Rectal smooth muscle tissue (tissue), 1 donor: ENCODE data around the gene AP1B1.

Experiments used
- H3K27ac ChIP-seq: one replicate; pipeline ENCODE4 v1.7.0; 2013; ENCODE audit warnings: low read depth, low read length, inconsistent platforms
- H3K27me3 ChIP-seq: one replicate; pipeline ENCODE4 v1.7.0; 2013; ENCODE audit warnings: low read length; ENCODE audit not compliant: control insufficient read depth, insufficient read depth
- H3K36me3 ChIP-seq: one replicate; pipeline ENCODE4 v1.7.0; 2013; ENCODE audit warnings: low read length; ENCODE audit not compliant: control insufficient read depth, insufficient read depth
- H3K4me1 ChIP-seq: one replicate; pipeline ENCODE4 v1.7.0; 2013; ENCODE audit warnings: low read length; ENCODE audit not compliant: control insufficient read depth, insufficient read depth
- H3K4me3 ChIP-seq: one replicate; pipeline ENCODE4 v1.7.0; 2013; ENCODE audit warnings: low read length
- H3K9ac ChIP-seq: one replicate; pipeline ENCODE4 v1.7.0; 2013; ENCODE audit warnings: low read length

The AP1B1 gene

DNA sequence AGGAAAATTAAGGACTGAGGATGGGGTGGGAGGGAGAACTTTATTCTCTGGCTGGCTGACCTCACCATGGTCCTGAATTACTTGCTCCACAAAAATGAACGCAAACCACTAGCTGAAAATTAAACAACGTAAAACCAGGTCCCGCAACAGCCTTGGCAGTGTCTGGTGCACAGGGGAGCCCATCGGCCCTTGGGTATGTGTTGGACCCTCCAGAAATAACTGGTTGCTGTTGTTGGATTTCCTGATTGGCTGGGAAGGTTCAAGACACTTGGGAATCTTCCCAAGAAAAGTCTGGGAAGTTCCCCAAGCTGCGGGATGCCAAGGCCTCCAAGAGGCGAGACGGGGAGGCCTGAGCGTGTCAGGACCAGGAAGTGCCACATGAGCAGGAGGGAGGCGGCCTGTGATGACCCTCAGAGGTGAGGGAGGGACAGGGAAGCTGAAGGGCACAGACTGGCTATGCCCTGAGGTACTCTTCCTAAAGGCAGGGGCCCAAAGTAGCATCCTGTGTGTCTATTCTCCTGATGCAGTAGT is 62.5 kb downstream of the AP1B1 start:
- Histone ChIP-seq H3K27me3 (no peaks in the 10 kb centered on the region), H3K4me1 (no peaks in the 10 kb centered on the region), H3K4me3 (no peak overlapping the region), H3K36me3 (peaks cover 13% of the 10 kb centered on the region), H3K9ac (no peak overlapping the region), H3K27ac (no peak overlapping the region)

DNA sequence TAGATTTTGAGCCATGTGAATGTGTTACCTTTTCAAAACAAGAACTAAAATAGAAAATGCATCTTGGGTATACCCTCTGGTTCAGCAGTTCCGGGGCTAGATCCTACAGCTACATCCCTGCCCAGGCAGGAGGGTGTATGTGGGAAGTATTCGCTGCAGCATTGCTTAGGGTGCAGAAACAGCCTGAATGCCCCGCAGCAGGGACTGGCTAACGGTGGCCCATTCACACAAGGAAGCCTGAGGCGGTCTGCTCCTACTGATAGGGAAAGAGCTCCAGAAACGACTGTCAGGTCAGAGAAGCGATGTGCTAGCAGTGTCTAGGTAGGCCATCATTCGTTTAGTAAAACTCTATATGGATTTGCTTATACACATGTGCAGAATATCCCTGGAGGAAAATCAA is 63.0 kb downstream of the AP1B1 start:
- Histone ChIP-seq H3K4me3 (no peak overlapping the region), H3K9ac (no peak overlapping the region), H3K27ac (no peak overlapping the region)

GRCh38 chr22:29323641-29324040 is 64.7 kb downstream of the AP1B1 start:
- no peak overlapping the region for H3K9ac ChIP-seq
- no peak overlapping the region for H3K27ac ChIP-seq
- H3K4me1 ChIP-seq: no peaks in the 10 kb centered on the region
- no peak overlapping the region for H3K4me3 ChIP-seq
- no peaks in the 10 kb centered on the region for H3K27me3 ChIP-seq
- peaks cover 4% of the 10 kb centered on the region for H3K36me3 ChIP-seq

More for the DNA sequence above, 63.0 kb downstream of the AP1B1 start:
- H3K27me3 ChIP-seq: no peaks in the 10 kb centered on the region
- no peaks in the 10 kb centered on the region for H3K4me1 ChIP-seq
- H3K36me3 ChIP-seq: peaks cover 13% of the 10 kb centered on the region

DNA sequence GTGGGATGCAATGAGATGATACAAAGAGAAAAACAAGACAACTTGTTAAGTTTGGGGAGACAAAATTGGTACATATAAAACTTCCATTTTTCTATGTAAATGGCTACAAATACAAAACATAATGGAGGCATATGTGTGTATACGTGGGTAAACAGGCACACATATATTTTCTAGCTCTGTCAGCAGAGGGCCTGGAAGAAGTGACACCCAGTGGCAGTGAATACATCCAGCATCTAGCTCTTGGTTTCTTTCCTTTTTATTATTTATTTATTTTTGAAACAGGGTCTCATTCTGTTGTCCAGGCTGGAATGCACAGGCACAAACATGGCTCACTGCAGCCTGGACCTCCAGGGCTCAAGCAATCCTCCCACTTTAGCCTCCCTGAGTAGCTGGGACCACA is 67.8 kb downstream of the AP1B1 start:
- H3K27me3 ChIP-seq: peaks cover 13% of the 10 kb centered on the region
- no peak overlapping the region for H3K9ac ChIP-seq
- no peak overlapping the region for H3K27ac ChIP-seq
- no peak overlapping the region for H3K4me3 ChIP-seq
- no peaks in the 10 kb centered on the region for H3K36me3 ChIP-seq
- H3K4me1 ChIP-seq: no peaks in the 10 kb centered on the region

GRCh38 chr22:29319072-29319471 is 69.3 kb downstream of the AP1B1 start:
- H3K27me3 ChIP-seq: peaks cover 21% of the 10 kb centered on the region
- no peak overlapping the region for H3K4me3 ChIP-seq
- H3K36me3 ChIP-seq: no peaks in the 10 kb centered on the region
- H3K4me1 ChIP-seq: peaks cover 2% of the 10 kb centered on the region
- H3K9ac ChIP-seq: no peak overlapping the region
- no peak overlapping the region for H3K27ac ChIP-seq

DNA sequence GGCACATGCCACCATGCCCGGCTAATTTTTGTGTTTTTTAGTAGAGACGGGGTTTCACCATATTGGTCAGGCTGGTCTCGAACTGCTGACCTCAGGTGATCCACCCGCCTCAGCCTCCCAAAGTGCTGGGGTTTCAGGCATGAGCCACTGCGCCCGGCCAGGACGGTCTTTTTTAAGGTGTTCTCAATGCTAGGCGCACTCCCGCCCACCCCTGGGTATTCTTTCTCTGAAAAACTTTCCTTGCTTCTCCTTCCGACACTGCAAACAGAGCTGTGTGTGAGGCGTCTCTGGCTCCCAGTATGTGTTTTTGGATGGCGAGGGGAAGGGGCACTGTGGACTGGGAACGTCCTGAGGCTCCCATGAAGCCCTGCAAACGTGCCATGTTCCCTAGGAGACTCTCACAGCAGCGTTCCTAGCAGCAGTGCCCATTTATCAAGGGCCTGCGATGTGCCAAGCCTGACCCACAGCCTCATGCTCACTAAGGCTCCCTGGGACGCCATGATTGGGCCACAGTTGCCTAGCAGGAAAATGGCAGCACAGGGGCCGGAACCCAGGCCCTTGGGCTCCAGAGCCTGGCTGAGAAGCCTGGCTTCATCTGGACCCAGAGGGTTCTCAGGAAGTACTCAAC is 70.4 kb downstream of the AP1B1 start:
- Histone ChIP-seq H3K9ac (no peak overlapping the region), H3K27me3 (peaks cover 27% of the 10 kb centered on the region)

DNA sequence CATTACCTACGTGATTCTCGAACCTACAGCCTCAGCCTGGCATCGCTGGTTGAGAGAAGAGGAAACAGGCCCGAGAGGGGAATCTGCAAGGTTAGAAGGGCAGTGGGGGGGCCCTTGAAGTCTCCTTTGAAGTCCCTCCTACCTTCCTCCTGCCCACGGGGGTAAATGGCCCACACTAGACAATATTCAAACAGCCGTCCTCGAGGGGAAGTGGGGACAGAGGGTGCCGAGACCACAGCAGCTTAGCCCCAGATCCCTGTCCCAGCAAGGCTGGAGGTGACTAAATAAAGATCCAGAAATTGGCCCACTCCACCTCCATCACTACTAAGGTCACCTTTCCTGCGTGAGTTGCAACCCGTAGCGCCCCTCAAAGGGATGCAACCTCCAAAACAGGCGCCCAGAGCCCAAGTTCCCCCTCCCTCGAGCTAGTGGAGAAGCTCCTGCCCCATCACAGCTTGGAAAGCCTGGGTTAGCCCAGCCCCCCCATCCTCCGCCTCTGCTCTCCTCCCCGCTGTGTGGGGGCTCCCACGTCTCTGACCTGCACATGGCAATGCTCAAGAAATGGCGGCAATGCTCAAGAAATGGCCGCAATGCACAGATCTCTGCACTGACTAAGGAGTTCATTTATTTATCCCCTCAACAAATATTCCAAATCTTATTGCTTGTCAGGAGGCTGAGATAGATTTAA is 72.1 kb downstream of the AP1B1 start:
- Histone ChIP-seq H3K36me3 (no peaks in the 10 kb centered on the region), H3K27me3 (peaks cover 29% of the 10 kb centered on the region), H3K4me1 (peaks cover 13% of the 10 kb centered on the region), H3K4me3 (no peak overlapping the region), H3K27ac (no peak overlapping the region), H3K9ac (no peak overlapping the region)

More for the DNA sequence above, 70.4 kb downstream of the AP1B1 start:
- peaks cover 10% of the 10 kb centered on the region for H3K4me1 ChIP-seq
- no peak overlapping the region for H3K27ac ChIP-seq
- no peak overlapping the region for H3K4me3 ChIP-seq
- no peaks in the 10 kb centered on the region for H3K36me3 ChIP-seq

DNA sequence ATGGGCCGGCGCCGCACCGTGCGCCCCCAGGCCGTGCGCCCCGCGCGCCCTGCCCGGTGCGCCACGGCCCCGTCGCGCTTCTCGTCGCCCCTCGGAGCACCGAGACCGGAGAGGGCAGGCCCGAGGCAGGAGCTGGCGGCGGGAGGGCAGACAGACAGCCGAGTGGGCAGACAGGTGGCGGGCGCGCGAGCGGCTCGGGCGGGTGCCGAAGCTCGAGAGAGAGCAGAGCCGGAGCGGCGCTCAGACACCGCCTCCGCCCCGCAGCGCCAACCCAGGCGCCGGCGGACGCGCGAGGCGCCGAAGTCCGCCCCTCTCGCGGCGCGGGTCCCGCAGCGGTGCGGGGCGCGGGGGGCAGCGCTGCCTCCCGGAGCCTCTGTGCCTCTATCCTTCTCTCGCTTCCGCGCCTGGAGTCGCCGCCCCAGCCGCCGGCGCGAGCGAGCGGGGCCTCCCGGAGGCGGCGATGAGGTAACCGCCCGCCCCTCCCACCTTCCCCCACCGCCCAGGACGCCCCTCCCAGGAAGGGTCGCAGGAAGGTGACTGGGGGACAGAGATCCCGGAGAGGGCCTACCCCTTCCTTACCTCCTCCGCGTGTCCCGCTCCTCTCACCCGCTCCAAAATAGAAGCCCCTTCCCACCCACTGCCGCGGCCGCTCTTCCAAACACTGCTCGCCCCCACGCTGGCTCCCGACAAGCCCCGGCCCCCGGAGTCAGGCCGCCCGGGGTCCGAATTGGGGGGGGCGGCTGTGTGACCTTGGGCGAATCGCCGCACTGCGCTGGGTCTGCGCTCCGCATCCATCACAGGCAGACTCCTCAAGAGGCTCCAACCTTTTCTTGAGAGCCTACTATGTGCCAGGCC is 72.9 kb downstream of the AP1B1 start, which contains the start of gene RASL10A:
Gene RASL10A (minus strand): TSS at position 412 of the 855 bp plus-strand sequence. CDS start 451 bp downstream, outside the sequence.
- peak within 1 kb of the TSS; percentile 45 for H3K4me3 ChIP-seq
- no peak within 1 kb of the TSS for H3K27ac ChIP-seq
- H3K4me1 ChIP-seq: peaks cover 20% of the 10 kb centered on the region
- H3K27me3 ChIP-seq: peaks cover 29% of the 10 kb centered on the region
- H3K9ac ChIP-seq: no peak within 1 kb of the TSS
- H3K36me3 ChIP-seq: no peaks in the 10 kb centered on the region

GRCh38 chr22:29314537-29315285 is 73.7 kb downstream of the AP1B1 start:
- H3K4me3 ChIP-seq: peak overlapping the region; percentile 45
- H3K27me3 ChIP-seq: peaks cover 29% of the 10 kb centered on the region
- peaks cover 25% of the 10 kb centered on the region for H3K4me1 ChIP-seq
- H3K9ac ChIP-seq: no peak overlapping the region
- H3K27ac ChIP-seq: no peak overlapping the region
- H3K36me3 ChIP-seq: no peaks in the 10 kb centered on the region

GRCh38 chr22:29313576-29314466 is 74.5 kb downstream of the AP1B1 start:
- Histone ChIP-seq H3K4me3 (peak overlapping the region; percentile 37), H3K9ac (no peak overlapping the region), H3K27ac (no peak overlapping the region), H3K27me3 (peaks cover 29% of the 10 kb centered on the region), H3K4me1 (peaks cover 32% of the 10 kb centered on the region), H3K36me3 (no peaks in the 10 kb centered on the region)

GRCh38 chr22:29313126-29313575 is 75.2 kb downstream of the AP1B1 start:
- peaks cover 35% of the 10 kb centered on the region for H3K4me1 ChIP-seq
- H3K27me3 ChIP-seq: peaks cover 29% of the 10 kb centered on the region
- H3K27ac ChIP-seq: no peak overlapping the region
- peak overlapping the region; percentile 21 for H3K4me3 ChIP-seq
- no peaks in the 10 kb centered on the region for H3K36me3 ChIP-seq
- H3K9ac ChIP-seq: no peak overlapping the region
